Measurements from ENCODE around the gene ZNF385B.

Gene ZNF385B

GRCh38 chr2:179541586-179541985 lies 319.8 kb downstream of the ZNF385B start:
- in situ Hi-C loops (cut with MboI; ENCODE audit: low pct_unique_long_range_greater_than_20kb, low sequenced_read_pairs, unreplicated experiment), result no loop called here
- TF ChIP-seq, protein P1, sequence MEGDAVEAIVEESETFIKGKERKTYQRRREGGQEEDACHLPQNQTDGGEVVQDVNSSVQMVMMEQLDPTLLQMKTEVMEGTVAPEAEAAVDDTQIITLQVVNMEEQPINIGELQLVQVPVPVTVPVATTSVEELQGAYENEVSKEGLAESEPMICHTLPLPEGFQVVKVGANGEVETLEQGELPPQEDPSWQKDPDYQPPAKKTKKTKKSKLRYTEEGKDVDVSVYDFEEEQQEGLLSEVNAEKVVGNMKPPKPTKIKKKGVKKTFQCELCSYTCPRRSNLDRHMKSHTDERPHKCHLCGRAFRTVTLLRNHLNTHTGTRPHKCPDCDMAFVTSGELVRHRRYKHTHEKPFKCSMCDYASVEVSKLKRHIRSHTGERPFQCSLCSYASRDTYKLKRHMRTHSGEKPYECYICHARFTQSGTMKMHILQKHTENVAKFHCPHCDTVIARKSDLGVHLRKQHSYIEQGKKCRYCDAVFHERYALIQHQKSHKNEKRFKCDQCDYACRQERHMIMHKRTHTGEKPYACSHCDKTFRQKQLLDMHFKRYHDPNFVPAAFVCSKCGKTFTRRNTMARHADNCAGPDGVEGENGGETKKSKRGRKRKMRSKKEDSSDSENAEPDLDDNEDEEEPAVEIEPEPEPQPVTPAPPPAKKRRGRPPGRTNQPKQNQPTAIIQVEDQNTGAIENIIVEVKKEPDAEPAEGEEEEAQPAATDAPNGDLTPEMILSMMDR (IDR thresholded peaks at IDR 0.05; ENCODE audit: extremely low read depth, insufficient read depth, missing control alignments), result no peak
- DNase-seq (ENCODE audit: low spot score), result no peak

DNA sequence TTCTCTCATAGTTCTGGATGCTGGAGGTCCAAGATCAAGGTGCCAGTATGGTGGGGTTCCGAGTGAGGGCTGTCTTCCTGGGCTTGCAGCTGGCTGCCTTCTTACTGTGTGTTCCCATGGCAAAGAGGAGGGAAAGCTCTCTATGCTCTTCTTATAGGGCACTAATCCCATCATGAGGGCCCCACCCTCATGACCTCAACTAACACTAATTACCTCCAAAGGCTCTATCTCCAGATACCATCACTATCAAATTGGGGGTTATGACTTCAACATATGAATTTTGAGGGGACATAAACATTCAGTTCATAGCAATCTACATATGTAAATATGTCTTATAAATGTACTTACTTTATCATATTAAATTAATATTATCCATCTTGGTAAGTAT lies 322.3 kb downstream of the ZNF385B start:
- in situ Hi-C loops (cut with MboI; ENCODE audit: low pct_unique_long_range_greater_than_20kb, low sequenced_read_pairs, unreplicated experiment), result no loop called here
- TF ChIP-seq, protein P1 (IDR thresholded peaks at IDR 0.05; ENCODE audit: extremely low read depth, insufficient read depth, missing control alignments), result no peak

DNA sequence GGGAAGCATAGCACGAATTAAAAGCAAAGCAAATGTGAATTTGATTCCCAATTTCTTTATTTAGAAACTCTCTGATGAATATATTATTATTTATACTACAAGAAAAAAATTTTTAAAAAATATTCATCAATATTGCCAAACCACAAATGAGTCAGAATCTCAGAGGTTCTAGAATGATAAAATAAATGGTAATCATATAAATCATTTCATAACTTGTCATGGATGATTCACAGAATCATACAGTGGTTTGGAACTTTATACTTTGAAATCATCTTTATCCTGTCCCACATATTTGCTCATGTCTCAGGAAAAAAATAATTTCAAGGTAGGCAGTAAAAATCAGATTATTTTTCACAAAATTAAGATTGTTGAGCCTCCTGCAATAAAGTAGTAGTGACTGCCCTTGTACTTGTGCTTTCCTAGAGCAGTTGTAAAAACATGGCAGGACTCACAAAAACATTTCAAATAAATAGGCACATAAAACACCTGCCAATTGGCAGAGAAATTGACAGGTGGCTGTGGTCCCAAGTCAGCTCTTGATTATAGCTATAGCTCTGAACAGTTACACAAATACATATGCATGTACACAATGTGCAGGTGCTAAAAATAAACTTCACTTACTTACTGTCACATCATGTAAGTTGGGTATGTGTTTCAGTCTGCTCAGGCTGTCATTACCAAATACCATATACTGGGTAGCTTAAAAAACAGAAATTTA lies 322.8 kb downstream of the ZNF385B start:
- in situ Hi-C loops (cut with MboI; ENCODE audit: low pct_unique_long_range_greater_than_20kb, low sequenced_read_pairs, unreplicated experiment), result no loop called here
- TF ChIP-seq, protein P1 (IDR thresholded peaks at IDR 0.05; ENCODE audit: extremely low read depth, insufficient read depth, missing control alignments), result no peak
- DNase-seq (ENCODE audit: low spot score), result no peak

More for the DNA sequence above, 322.3 kb downstream of the ZNF385B start:
- no peak for DNase-seq (ENCODE audit: low spot score)

DNA sequence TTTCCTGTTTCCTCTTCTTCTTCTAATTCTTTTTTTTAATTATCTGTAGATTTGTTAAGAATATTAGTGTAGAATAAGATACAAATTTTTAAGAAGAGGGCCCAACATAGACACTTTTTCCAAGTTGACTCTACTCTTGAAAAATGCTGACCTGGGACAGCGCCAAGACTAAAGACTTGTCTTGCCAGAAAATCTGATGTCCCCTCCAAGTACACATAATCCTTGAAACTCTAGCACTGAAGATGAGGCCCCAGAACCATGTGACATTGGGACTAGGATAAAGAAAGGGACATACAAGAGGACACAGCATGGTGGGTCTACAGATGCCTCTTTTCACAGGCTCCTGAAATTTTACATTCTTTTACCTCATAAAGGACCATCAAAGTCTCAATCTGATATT lies 325.2 kb downstream of the ZNF385B start:
- in situ Hi-C loops (cut with MboI; ENCODE audit: low pct_unique_long_range_greater_than_20kb, low sequenced_read_pairs, unreplicated experiment), result no loop called here
- TF ChIP-seq, protein P1 (IDR thresholded peaks at IDR 0.05; ENCODE audit: extremely low read depth, insufficient read depth, missing control alignments), result no peak
- DNase-seq (ENCODE audit: low spot score), result no peak

- TF ChIP-seq, protein P1 (IDR thresholded peaks at IDR 0.05; ENCODE audit: extremely low read depth, insufficient read depth, missing control alignments), result no peak
- no peak for DNase-seq (ENCODE audit: low spot score)
- in situ Hi-C loops (cut with MboI; ENCODE audit: low pct_unique_long_range_greater_than_20kb, low sequenced_read_pairs, unreplicated experiment), result no loop called here
These were observed 327.5 kb downstream of the ZNF385B start for GRCh38 chr2:179533875-179534274.

GRCh38 chr2:179532863-179533278 lies 328.5 kb downstream of the ZNF385B start:
- TF ChIP-seq, protein P1 (IDR thresholded peaks at IDR 0.05; ENCODE audit: extremely low read depth, insufficient read depth, missing control alignments), result no peak
- no peak for DNase-seq (ENCODE audit: low spot score)
- in situ Hi-C loops (cut with MboI; ENCODE audit: low pct_unique_long_range_greater_than_20kb, low sequenced_read_pairs, unreplicated experiment), result no loop called here
